HepG2 (cell line): ENCODE data around the gene TMC4. TPM values are rescaled to one million over a fixed set of nuclear protein-coding genes. Genes with fewer than 3 reads are reported as not detected.

Experiments
- ESRRA ChIP-seq: sonication (generic); formaldehyde crosslinking; IDR thresholded peaks from 2 replicates; pipeline ENCODE4 v1.5.1; 2020; ENCODE audit warnings: mild to moderate bottlenecking, low read depth, missing genetic modification reagents
- FOXM1 ChIP-seq: sonication (generic); formaldehyde crosslinking; IDR thresholded peaks from 2 replicates; pipeline ENCODE4 v1.5.0; 2020; ENCODE audit warnings: missing genetic modification reagents
- FOXO1 ChIP-seq: sonication (generic); formaldehyde crosslinking; IDR thresholded peaks from 2 replicates; pipeline ENCODE4 v1.4.0; 2020; ENCODE audit warnings: missing genetic modification reagents
- HDAC1 ChIP-seq: sonication (generic); formaldehyde crosslinking; IDR thresholded peaks from 2 replicates; pipeline ENCODE4 v1.5.1; 2020; ENCODE audit warnings: mild to moderate bottlenecking, missing genetic modification reagents
- IRF2 ChIP-seq: IDR thresholded peaks from 2 replicates; pipeline ENCODE4 v1.6.1; 2018; ENCODE audit warnings: missing genetic modification reagents, missing compliant biosample characterization
- KDM2A ChIP-seq: sonication (generic); formaldehyde crosslinking; IDR thresholded peaks from 2 replicates; pipeline ENCODE4 v1.4.0; 2020; ENCODE audit warnings: low read depth, missing genetic modification reagents, borderline replicate concordance
- NAIF1 ChIP-seq: sonication (generic); formaldehyde crosslinking; IDR thresholded peaks from 2 replicates; pipeline ENCODE4 v1.5.0; 2020; ENCODE audit warnings: mild to moderate bottlenecking, missing genetic modification reagents, borderline replicate concordance
- PAX8 ChIP-seq: sonication (generic); formaldehyde crosslinking; IDR thresholded peaks from 2 replicates; pipeline ENCODE4 v1.8.0; 2022; ENCODE audit warnings: mild to moderate bottlenecking, missing genetic modification reagents, borderline replicate concordance
- XBP1 ChIP-seq: sonication (generic); formaldehyde crosslinking; IDR thresholded peaks from 2 replicates; pipeline ENCODE4 v1.5.0; 2020; ENCODE audit warnings: missing genetic modification reagents
- ZNF205 ChIP-seq: IDR thresholded peaks from 2 replicates; pipeline ENCODE4 v1.6.1; 2018; ENCODE audit warnings: missing biosample characterization, missing genetic modification reagents
- ZNF230 ChIP-seq: sonication (generic); formaldehyde crosslinking; IDR thresholded peaks from 2 replicates; pipeline ENCODE4 v1.4.0; 2020; ENCODE audit warnings: mild to moderate bottlenecking, missing genetic modification reagents
- ZNF430 ChIP-seq: sonication (generic); formaldehyde crosslinking; IDR thresholded peaks from 2 replicates; pipeline ENCODE4 v1.9.0; 2021; ENCODE audit warnings: mild to moderate bottlenecking, missing genetic modification reagents
- ZNF431 ChIP-seq: sonication (generic); formaldehyde crosslinking; IDR thresholded peaks from 2 replicates; pipeline ENCODE4 v1.9.0; 2022; ENCODE audit warnings: missing genetic modification reagents, low read depth, mild to moderate bottlenecking, borderline replicate concordance
- ZNF468 ChIP-seq: sonication (generic); formaldehyde crosslinking; IDR thresholded peaks from 2 replicates; pipeline ENCODE4 v1.8.0; 2022; ENCODE audit warnings: mild to moderate bottlenecking, moderate library complexity, missing genetic modification reagents
- ZNF619 ChIP-seq: sonication (generic); formaldehyde crosslinking; IDR thresholded peaks from 2 replicates; pipeline ENCODE4 v1.4.0; 2020; ENCODE audit warnings: mild to moderate bottlenecking, missing genetic modification reagents
- ZSCAN22 ChIP-seq: sonication (generic); formaldehyde crosslinking; IDR thresholded peaks from 2 replicates; pipeline ENCODE4 v1.4.0; 2020; ENCODE audit warnings: mild to moderate bottlenecking, missing genetic modification reagents
- polyA plus RNA-seq, 8 experiments: library from polyadenylated mRNA; depleted of rRNA in 3 of 8; stranded (reverse) in 7 of 8; unstranded in 1 of 8; fragments of >200 nt; fragmentation: Illumina TruSeq in 4 of 8; extraction: Trizol in 4 of 8; gene quantifications; 2 replicates each; pipeline versions ENCODE4 v1.2.1 to v1.2.3, GENCODE V29; 2011 to 2016; ENCODE audit warnings: low read depth in 4 of 8, missing spikeins in 1 of 8, mixed read lengths in 1 of 8; ENCODE audit not compliant: insufficient read depth in 1 of 8
- total RNA-seq, 5 experiments: library from RNA; depleted of rRNA; stranded (reverse); fragments of >200 nt; fragmentation: Illumina TruSeq; extraction: Trizol; gene quantifications; 2 replicates each; pipeline ENCODE4 v1.2.3, GENCODE V29; 2016; ENCODE audit warnings: low read depth in 1 of 5
- TF ChIP-seq, protein P1 (sequence below): sonication (generic); formaldehyde crosslinking; conservative IDR thresholded peaks from 2 replicates; pipeline ENCODE4 v1.8.0; 2022; ENCODE audit warnings: mild to moderate bottlenecking, moderate library complexity, missing genetic modification reagents
- TF ChIP-seq, protein P2 (sequence below): sonication (generic); formaldehyde crosslinking; IDR thresholded peaks from 2 replicates; pipeline ENCODE4 v1.4.0; 2020; ENCODE audit warnings: mild to moderate bottlenecking, missing genetic modification reagents
- TF ChIP-seq, protein P3 (sequence below): sonication (generic); formaldehyde crosslinking; IDR thresholded peaks from 2 replicates; pipeline ENCODE4 v1.5.0; 2020; ENCODE audit warnings: missing genetic modification reagents
- TF ChIP-seq, protein P4 (sequence below): sonication (generic); formaldehyde crosslinking; IDR thresholded peaks from 2 replicates; pipeline ENCODE4 v1.4.0; 2020; ENCODE audit warnings: missing genetic modification reagents
- TF ChIP-seq, protein P5 (sequence below): IDR thresholded peaks from 2 replicates; pipeline ENCODE4 v1.6.1; 2016; ENCODE audit warnings: missing compliant biosample characterization, missing genetic modification reagents, borderline replicate concordance
- TF ChIP-seq, protein P6 (sequence below): sonication (generic); formaldehyde crosslinking; IDR thresholded peaks from 2 replicates; pipeline ENCODE4 v1.5.0; 2020; ENCODE audit warnings: mild to moderate bottlenecking, missing genetic modification reagents

Gene TMC4
- total and polyA plus RNA-seq, 2 of the 13 experiments (the other 11 are each of a cell fraction or from before 2014, with no cell fraction given) = 0.13 to 0.24 TPM

DNA sequence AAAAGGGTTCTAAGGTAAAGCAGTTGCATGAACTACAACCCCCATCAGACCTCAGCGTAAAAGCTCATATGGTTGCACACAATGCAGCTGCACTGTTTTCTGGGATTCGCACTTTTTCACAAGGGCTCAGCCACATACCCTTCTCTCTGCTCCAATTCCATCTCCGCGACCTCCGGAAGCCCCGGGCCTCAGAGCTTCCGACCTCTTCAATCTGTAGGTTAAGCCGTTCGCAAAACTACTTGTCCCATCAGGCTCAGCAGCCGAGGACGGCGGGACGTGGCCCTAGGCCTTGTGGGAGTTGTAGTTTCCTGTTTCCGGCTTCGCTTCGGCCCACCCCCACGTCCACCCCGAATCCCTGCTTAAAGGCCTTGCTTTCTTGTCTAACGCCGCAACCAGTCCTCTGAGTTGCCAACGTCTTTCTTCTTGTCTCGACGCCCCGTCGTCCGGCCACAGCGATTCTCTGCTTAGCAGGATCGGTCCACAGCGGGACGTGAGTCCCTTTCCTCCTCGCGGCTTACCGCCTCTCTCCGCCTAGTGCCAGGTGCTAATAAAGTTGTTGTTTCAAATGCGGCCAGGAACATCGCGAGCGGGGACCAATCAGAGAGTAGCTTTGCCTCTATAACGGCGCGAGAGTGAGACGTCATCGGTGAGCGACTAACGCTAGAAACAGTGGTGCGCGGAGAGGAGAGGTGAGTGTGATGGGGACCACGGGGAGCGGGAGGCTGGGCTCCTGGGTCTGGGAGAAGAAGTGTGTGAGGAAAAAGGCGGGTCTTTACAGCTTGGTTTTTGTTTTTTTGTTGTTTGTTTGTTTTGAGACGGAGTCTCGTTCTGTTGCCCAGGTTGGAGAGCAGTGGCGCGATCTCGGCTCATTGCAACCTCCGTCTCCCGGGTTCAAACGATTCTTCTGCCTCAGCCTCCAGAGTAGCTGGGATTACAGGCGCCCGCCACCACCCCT, 57.6 kb downstream of the TMC4 start, which contains the start of the genes PRPF31 and TFPT (continued):
- TF ChIP-seq FOXO1 (peak; percentile 42; the same call in 1 of the 2 replicates), ZNF230 (peak; percentile 96), ZNF431 (CRISPR knock-in tag) (0 out of 2 replicates have a peak, but pooled peaks have one; percentile 52), NAIF1 (CRISPR knock-in tag) (peak; percentile 66; the same call in 1 of the 2 replicates), ZSCAN22 (no peak; the same call in 1 of the 2 replicates), ZNF619 (CRISPR knock-in tag) (peak; percentile 76), KDM2A (CRISPR knock-in tag) (peak; percentile 100), ZNF430 (CRISPR knock-in tag) (no peak), FOXM1 (no peak), HDAC1 (peak; percentile 99), ZNF468 (CRISPR knock-in tag) (no peak), PAX8 (no peak), XBP1 (CRISPR knock-in tag) (no peak), ESRRA (CRISPR knock-in tag) (no peak; the same call in 1 of the 2 replicates), IRF2 (CRISPR knock-in tag) (peak; percentile 88), ZNF205 (CRISPR knock-in tag) (0 out of 2 replicates have a peak, but pooled peaks have one; percentile 19)
- TF ChIP-seq, protein P1, sequence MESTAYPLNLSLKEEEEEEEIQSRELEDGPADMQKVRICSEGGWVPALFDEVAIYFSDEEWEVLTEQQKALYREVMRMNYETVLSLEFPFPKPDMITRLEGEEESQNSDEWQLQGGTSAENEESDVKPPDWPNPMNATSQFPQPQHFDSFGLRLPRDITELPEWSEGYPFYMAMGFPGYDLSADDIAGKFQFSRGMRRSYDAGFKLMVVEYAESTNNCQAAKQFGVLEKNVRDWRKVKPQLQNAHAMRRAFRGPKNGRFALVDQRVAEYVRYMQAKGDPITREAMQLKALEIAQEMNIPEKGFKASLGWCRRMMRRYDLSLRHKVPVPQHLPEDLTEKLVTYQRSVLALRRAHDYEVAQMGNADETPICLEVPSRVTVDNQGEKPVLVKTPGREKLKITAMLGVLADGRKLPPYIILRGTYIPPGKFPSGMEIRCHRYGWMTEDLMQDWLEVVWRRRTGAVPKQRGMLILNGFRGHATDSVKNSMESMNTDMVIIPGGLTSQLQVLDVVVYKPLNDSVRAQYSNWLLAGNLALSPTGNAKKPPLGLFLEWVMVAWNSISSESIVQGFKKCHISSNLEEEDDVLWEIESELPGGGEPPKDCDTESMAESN (CRISPR knock-in tag) = peak; percentile 71; the same call in 1 of the 2 replicates
- TF ChIP-seq, protein P2, sequence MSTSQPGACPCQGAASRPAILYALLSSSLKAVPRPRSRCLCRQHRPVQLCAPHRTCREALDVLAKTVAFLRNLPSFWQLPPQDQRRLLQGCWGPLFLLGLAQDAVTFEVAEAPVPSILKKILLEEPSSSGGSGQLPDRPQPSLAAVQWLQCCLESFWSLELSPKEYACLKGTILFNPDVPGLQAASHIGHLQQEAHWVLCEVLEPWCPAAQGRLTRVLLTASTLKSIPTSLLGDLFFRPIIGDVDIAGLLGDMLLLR = no peak
- TF ChIP-seq, protein P3, sequence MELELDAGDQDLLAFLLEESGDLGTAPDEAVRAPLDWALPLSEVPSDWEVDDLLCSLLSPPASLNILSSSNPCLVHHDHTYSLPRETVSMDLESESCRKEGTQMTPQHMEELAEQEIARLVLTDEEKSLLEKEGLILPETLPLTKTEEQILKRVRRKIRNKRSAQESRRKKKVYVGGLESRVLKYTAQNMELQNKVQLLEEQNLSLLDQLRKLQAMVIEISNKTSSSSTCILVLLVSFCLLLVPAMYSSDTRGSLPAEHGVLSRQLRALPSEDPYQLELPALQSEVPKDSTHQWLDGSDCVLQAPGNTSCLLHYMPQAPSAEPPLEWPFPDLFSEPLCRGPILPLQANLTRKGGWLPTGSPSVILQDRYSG = no peak
- TF ChIP-seq, protein P4, sequence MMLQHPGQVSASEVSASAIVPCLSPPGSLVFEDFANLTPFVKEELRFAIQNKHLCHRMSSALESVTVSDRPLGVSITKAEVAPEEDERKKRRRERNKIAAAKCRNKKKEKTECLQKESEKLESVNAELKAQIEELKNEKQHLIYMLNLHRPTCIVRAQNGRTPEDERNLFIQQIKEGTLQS = peak; percentile 35; the same call in 1 of the 2 replicates
- TF ChIP-seq, protein P5, sequence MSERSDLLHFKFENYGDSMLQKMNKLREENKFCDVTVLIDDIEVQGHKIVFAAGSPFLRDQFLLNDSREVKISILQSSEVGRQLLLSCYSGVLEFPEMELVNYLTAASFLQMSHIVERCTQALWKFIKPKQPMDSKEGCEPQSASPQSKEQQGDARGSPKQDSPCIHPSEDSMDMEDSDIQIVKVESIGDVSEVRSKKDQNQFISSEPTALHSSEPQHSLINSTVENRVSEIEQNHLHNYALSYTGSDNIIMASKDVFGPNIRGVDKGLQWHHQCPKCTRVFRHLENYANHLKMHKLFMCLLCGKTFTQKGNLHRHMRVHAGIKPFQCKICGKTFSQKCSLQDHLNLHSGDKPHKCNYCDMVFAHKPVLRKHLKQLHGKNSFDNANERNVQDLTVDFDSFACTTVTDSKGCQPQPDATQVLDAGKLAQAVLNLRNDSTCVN (CRISPR knock-in tag) = no peak
- TF ChIP-seq, protein P6, sequence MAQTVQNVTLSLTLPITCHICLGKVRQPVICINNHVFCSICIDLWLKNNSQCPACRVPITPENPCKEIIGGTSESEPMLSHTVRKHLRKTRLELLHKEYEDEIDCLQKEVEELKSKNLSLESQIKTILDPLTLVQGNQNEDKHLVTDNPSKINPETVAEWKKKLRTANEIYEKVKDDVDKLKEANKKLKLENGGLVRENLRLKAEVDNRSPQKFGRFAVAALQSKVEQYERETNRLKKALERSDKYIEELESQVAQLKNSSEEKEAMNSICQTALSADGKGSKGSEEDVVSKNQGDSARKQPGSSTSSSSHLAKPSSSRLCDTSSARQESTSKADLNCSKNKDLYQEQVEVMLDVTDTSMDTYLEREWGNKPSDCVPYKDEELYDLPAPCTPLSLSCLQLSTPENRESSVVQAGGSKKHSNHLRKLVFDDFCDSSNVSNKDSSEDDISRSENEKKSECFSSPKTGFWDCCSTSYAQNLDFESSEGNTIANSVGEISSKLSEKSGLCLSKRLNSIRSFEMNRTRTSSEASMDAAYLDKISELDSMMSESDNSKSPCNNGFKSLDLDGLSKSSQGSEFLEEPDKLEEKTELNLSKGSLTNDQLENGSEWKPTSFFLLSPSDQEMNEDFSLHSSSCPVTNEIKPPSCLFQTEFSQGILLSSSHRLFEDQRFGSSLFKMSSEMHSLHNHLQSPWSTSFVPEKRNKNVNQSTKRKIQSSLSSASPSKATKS (CRISPR knock-in tag) = peak; percentile 50; the same call in 1 of the 2 replicates
